H9 (cell line): ENCODE results near the gene UCP2. TPM values are rescaled to one million over a fixed set of nuclear protein-coding genes. Genes with fewer than 3 reads are reported as not detected.

Experiments
- DNase-seq: peaks from one replicate; pipeline ENCODE4 v3.0.0-alpha.2; 2017
- H2AFZ ChIP-seq: one replicate; pipeline ENCODE4 v1.6.1; 2013; ENCODE audit warnings: mild to moderate bottlenecking, low read length, control low read depth, moderate library complexity
- H2AK5ac ChIP-seq: 2 replicates; pipeline ENCODE4 v1.6.1; 2013; ENCODE audit warnings: low read length, control low read depth, mixed read lengths; ENCODE audit not compliant: insufficient read length
- H2BK120ac ChIP-seq: one replicate; pipeline ENCODE4 v1.6.1; 2013; ENCODE audit warnings: low read depth, mild to moderate bottlenecking, low read length, control low read depth, inconsistent platforms; ENCODE audit not compliant: poor library complexity, severe bottlenecking
- H2BK12ac ChIP-seq: 2 replicates; pipeline ENCODE4 v1.6.1; 2013; ENCODE audit warnings: low read length, control low read depth, mixed read lengths, low read depth; ENCODE audit not compliant: insufficient read length
- H2BK15ac ChIP-seq: 2 replicates; pipeline ENCODE4 v1.6.1; 2013; ENCODE audit warnings: low read depth, low read length, control low read depth
- H2BK20ac ChIP-seq: one replicate; pipeline ENCODE4 v1.6.1; 2013; ENCODE audit warnings: low read depth, mild to moderate bottlenecking, low read length, control low read depth, inconsistent platforms; ENCODE audit not compliant: poor library complexity, severe bottlenecking
- H2BK5ac ChIP-seq: 2 replicates; pipeline ENCODE4 v1.6.1; 2013; ENCODE audit warnings: low read length, control low read depth, mixed read lengths; ENCODE audit not compliant: insufficient read length
- H3K14ac ChIP-seq: 2 replicates; pipeline ENCODE4 v1.6.1; 2013; ENCODE audit warnings: low read length, control low read depth; ENCODE audit not compliant: insufficient read depth
- H3K18ac ChIP-seq: 2 replicates; pipeline ENCODE4 v1.6.1; 2013; ENCODE audit warnings: low read depth, mild to moderate bottlenecking, mixed read lengths, low read length, control low read depth; ENCODE audit not compliant: insufficient read length
- H3K23ac ChIP-seq: 2 replicates; pipeline ENCODE4 v1.6.1; 2013; ENCODE audit warnings: low read length, control low read depth, mixed read lengths, low read depth; ENCODE audit not compliant: insufficient read length
- H3K23me2 ChIP-seq: 2 replicates; pipeline ENCODE4 v1.6.1; 2013; ENCODE audit warnings: low read depth, mild to moderate bottlenecking, mixed read lengths, low read length, control low read depth; ENCODE audit not compliant: insufficient read length, poor library complexity, severe bottlenecking
- H3K27ac ChIP-seq: 2 replicates; pipeline ENCODE4 v1.5.1; 2013; ENCODE audit warnings: low read length, control low read depth, mixed read lengths, low read depth; ENCODE audit not compliant: insufficient read length
- H3K27me3 ChIP-seq: 2 replicates; pipeline ENCODE4 v1.6.1; 2013; ENCODE audit warnings: low read length, control low read depth, inconsistent platforms; ENCODE audit not compliant: insufficient read depth
- H3K4ac ChIP-seq: 2 replicates; pipeline ENCODE4 v1.6.1; 2013; ENCODE audit warnings: low read depth, mild to moderate bottlenecking, control low read depth, inconsistent platforms, low read length, moderate library complexity
- H3K4me1 ChIP-seq: 2 replicates; pipeline ENCODE4 v1.6.1; 2013; ENCODE audit warnings: low read length, control low read depth, inconsistent platforms; ENCODE audit not compliant: insufficient read depth
- H3K4me2 ChIP-seq: 2 replicates; pipeline ENCODE4 v1.6.1; 2013; ENCODE audit warnings: low read length, control low read depth, mixed read lengths; ENCODE audit not compliant: insufficient read length, insufficient read depth
- H3K56ac ChIP-seq: 2 replicates; pipeline ENCODE4 v1.6.1; 2013; ENCODE audit warnings: low read depth, mild to moderate bottlenecking, mixed read lengths, low read length, control low read depth; ENCODE audit not compliant: insufficient read length
- H3K79me1 ChIP-seq: 2 replicates; pipeline ENCODE4 v1.6.1; 2013; ENCODE audit warnings: low read depth, mild to moderate bottlenecking, moderate library complexity, low read length, control low read depth, inconsistent platforms; ENCODE audit not compliant: insufficient read depth, poor library complexity, severe bottlenecking
- H3K79me2 ChIP-seq: 2 replicates; pipeline ENCODE4 v1.6.1; 2013; ENCODE audit warnings: low read length, control low read depth, inconsistent platforms; ENCODE audit not compliant: insufficient read depth
- H3K9ac ChIP-seq: 2 replicates; pipeline ENCODE4 v1.6.1; 2013; ENCODE audit warnings: low read length, control low read depth, mixed read lengths; ENCODE audit not compliant: insufficient read length; ENCODE audit errors: extremely low read depth
- H3K9me3 ChIP-seq: one replicate; pipeline ENCODE4 v1.6.1; 2013; ENCODE audit warnings: low read depth, low read length, inconsistent platforms; ENCODE audit not compliant: control insufficient read depth
- H3T11ph ChIP-seq: one replicate; pipeline ENCODE4 v1.6.1; 2013; ENCODE audit warnings: mild to moderate bottlenecking, low read length, control low read depth, inconsistent platforms
- H4K20me1 ChIP-seq: one replicate; pipeline ENCODE4 v1.6.1; 2013; ENCODE audit not compliant: control insufficient read depth, insufficient read length, insufficient read depth
- H4K5ac ChIP-seq: 2 replicates; pipeline ENCODE4 v1.6.1; 2013; ENCODE audit warnings: low read depth, mild to moderate bottlenecking, mixed read lengths, low read length, control low read depth; ENCODE audit not compliant: insufficient read length
- H4K8ac ChIP-seq: replicated peaks from 2 replicates; pipeline ENCODE4 v1.6.1; 2013; ENCODE audit warnings: low read length, control low read depth, mixed read lengths, low read depth; ENCODE audit not compliant: insufficient read length
- H4K91ac ChIP-seq: 2 replicates; pipeline ENCODE4 v1.6.1; 2013; ENCODE audit warnings: low read depth, mild to moderate bottlenecking, moderate library complexity, mixed read lengths, low read length, control low read depth; ENCODE audit not compliant: insufficient read length
- H3K27ac Mint-ChIP-seq, 3 experiments: 2 replicates in 2 of 3; 3 replicates in 1 of 3; pipeline ENCODE4 v1.8.0; 2020 to 2021; ENCODE audit warnings: mixed read lengths in 3 of 3, mild to moderate bottlenecking in 1 of 3, moderate library complexity in 1 of 3
- H3K27me3 Mint-ChIP-seq: 2 replicates; pipeline ENCODE4 v1.8.0; 2021; ENCODE audit warnings: low read depth, mild to moderate bottlenecking, moderate library complexity, mixed read lengths
- H3K36me3 Mint-ChIP-seq, 3 experiments: 2 replicates in 2 of 3; 3 replicates in 1 of 3; pipeline ENCODE4 v1.8.0; 2020 to 2021; ENCODE audit warnings: low read depth in 3 of 3, mixed read lengths in 3 of 3; ENCODE audit not compliant: insufficient read depth in 1 of 3
- H3K4me1 Mint-ChIP-seq, 2 experiments: 2 replicates each; pipeline ENCODE4 v1.8.0; 2020; ENCODE audit warnings: mixed read lengths in 2 of 2
- H3K4me3 Mint-ChIP-seq, 2 experiments: 2 replicates in 1 of 2; 3 replicates in 1 of 2; pipeline ENCODE4 v1.8.0; 2020 to 2021; ENCODE audit warnings: mild to moderate bottlenecking in 2 of 2, mixed read lengths in 2 of 2, moderate library complexity in 1 of 2
- H3K9me3 Mint-ChIP-seq, 2 experiments: 2 replicates in 1 of 2; 3 replicates in 1 of 2; pipeline ENCODE4 v1.8.0; 2020; ENCODE audit warnings: mild to moderate bottlenecking in 2 of 2, mixed read lengths in 2 of 2, moderate library complexity in 1 of 2
- CTCF ChIP-seq: fragments of 200-600 bp; sonication (generic); conservative IDR thresholded peaks from 3 replicates; pipeline ENCODE4 v1.8.0; 2021; ENCODE audit warnings: antibody characterized with exemption, mild to moderate bottlenecking
- WGBS: extraction: QIAGEN DNeasy Blood & Tissue Kit; methylation state at CpG from one replicate; pipeline ENCODE4 v1.1.7; 2013; ENCODE audit warnings: missing lambda C conversion rate, low lambda C conversion rate, mixed read lengths; ENCODE audit not compliant: insufficient read length; ENCODE audit errors: extremely low coverage; 5-methylcytosine and 5-hydroxymethylcytosine counted together
- total RNA-seq: library from RNA; stranded (reverse); gene quantifications from 2 replicates; pipeline ENCODE4 v1.2.1, GENCODE V29; 2021

Gene UCP2
- total RNA-seq, 1 experiment from 2014 or later = 62.1 TPM

GRCh38 chr11:73958521-73959141 lies 24.0 kb downstream of the UCP2 start:
- Histone ChIP-seq H4K20me1 (no peaks in the 10 kb centered on the region), H3K4me1 (no peaks in the 10 kb centered on the region), H3K79me2 (no peaks in the 10 kb centered on the region), H2BK12ac (no peak overlapping the region), H2AK5ac (no peak overlapping the region), H2BK120ac (no peak overlapping the region), H3K56ac (no peak overlapping the region), H3K27me3 (no peaks in the 10 kb centered on the region), H4K5ac (no peak overlapping the region), H3K27ac (no peak overlapping the region), H3K23me2 (no peaks in the 10 kb centered on the region), H2BK15ac (no peak overlapping the region), H4K91ac (no peak overlapping the region), H2BK5ac (no peak overlapping the region), H3K9me3 (no peaks in the 10 kb centered on the region), H3K18ac (no peak overlapping the region), H4K8ac (no peak overlapping the region), H3K14ac (no peak overlapping the region), H3K4me2 (no peak overlapping the region), H3K79me1 (no peaks in the 10 kb centered on the region), H2AFZ (no peak overlapping the region), H3K4ac (no peak overlapping the region), H3K9ac (no peak overlapping the region), H2BK20ac (no peak overlapping the region), H3T11ph (no peak overlapping the region), H3K23ac (no peak overlapping the region)
- Mint-ChIP-seq H3K4me3 (no peak overlapping the region), H3K27ac (no peak overlapping the region), H3K27me3 (peaks cover 4% of the 10 kb centered on the region; the same call in 1 of the 2 replicates), H3K4me1 (no peaks in the 10 kb centered on the region), H3K36me3 (no peaks in the 10 kb centered on the region), H3K9me3 (peaks cover 0 to 2% of the 10 kb centered on the region in 2 experiments; a peak in 1 of 5 replicates)
- DNase-seq = no peak
- no peak for TF ChIP-seq CTCF
- no CpG with 5 or more reads among the region's 18 CpGs for WGBS
